NCI-H1105 treated with DMSO at 0.1 percent for 48 hours (cell line): ENCODE measurements around the gene VPS35L.
"Not testable (repeated sequence)": the region's sequence is repeated elsewhere in the genome, so short reads cannot be mapped to it uniquely, and the experiment has no call there.

Source experiments
- DNase-seq: peaks from one replicate; lab custom pipeline; 2025; lab: John Stamatoyannopoulos, UW

The VPS35L gene

GRCh38 chr16:19649980-19650379 is 94.5 kb downstream of the VPS35L start:
- DNase-seq, result no peak

GRCh38 chr16:19654147-19654546 is 98.6 kb downstream of the VPS35L start:
- DNase-seq, result no peak

- DNase-seq, result peak; percentile 47
These were observed 99.8 kb downstream of the VPS35L start for GRCh38 chr16:19655242-19655777.

- DNase-seq, result no peak
These were observed 102.3 kb downstream of the VPS35L start for GRCh38 chr16:19657831-19658230.

GRCh38 chr16:19659554-19659953 is 104.1 kb downstream of the VPS35L start:
- no peak for DNase-seq

GRCh38 chr16:19660432-19660831 is 104.9 kb downstream of the VPS35L start:
- no peak for DNase-seq

- no peak for DNase-seq
These were observed 106.8 kb downstream of the VPS35L start for GRCh38 chr16:19662351-19662750.

- no peak for DNase-seq
These were observed 108.7 kb downstream of the VPS35L start for GRCh38 chr16:19664166-19664565.

- not testable (repeated sequence) for DNase-seq
These were observed 109.8 kb downstream of the VPS35L start for GRCh38 chr16:19665313-19665712.

- DNase-seq, result no peak
These were observed 111.0 kb downstream of the VPS35L start for GRCh38 chr16:19666477-19666876.

GRCh38 chr16:19672378-19672777 is 116.9 kb downstream of the VPS35L start:
- no peak for DNase-seq

- DNase-seq, result no peak
These were observed 119.0 kb downstream of the VPS35L start for GRCh38 chr16:19674485-19674884.

GRCh38 chr16:19677402-19677801 is 121.9 kb downstream of the VPS35L start:
- DNase-seq, result no peak

GRCh38 chr16:19678804-19679203 is 123.3 kb downstream of the VPS35L start:
- no peak for DNase-seq

GRCh38 chr16:19679281-19679680 is 123.8 kb downstream of the VPS35L start:
- not testable (repeated sequence) for DNase-seq

- DNase-seq, result no peak
These were observed 125.4 kb downstream of the VPS35L start for GRCh38 chr16:19680881-19681340.

GRCh38 chr16:19681637-19682036 is 126.1 kb downstream of the VPS35L start:
- no peak for DNase-seq

GRCh38 chr16:19683453-19684236 is 128.1 kb downstream of the VPS35L start:
- no peak for DNase-seq

GRCh38 chr16:19685176-19685575 is 129.7 kb downstream of the VPS35L start:
- DNase-seq, result no peak

GRCh38 chr16:19687279-19687678 is 131.8 kb downstream of the VPS35L start:
- no peak for DNase-seq

- no peak for DNase-seq
These were observed 133.0 kb downstream of the VPS35L start for GRCh38 chr16:19688396-19689024.

- DNase-seq, result no peak
These were observed 133.8 kb downstream of the VPS35L start for GRCh38 chr16:19689342-19689741.

GRCh38 chr16:19690196-19690595 is 134.7 kb downstream of the VPS35L start:
- DNase-seq, result no peak
